ENCODE measurements around the gene ACOX3.

Gene ACOX3

GRCh38 chr4:8376361-8377102 is 64.0 kb downstream of the ACOX3 start:
- Histone ChIP-seq H3K36me3 (no peaks in the 10 kb centered on the region), H3K27me3 (no peaks in the 10 kb centered on the region), H3K4me3 (ENCODE audit: low read depth, low read length) (no peak overlapping the region), H3K9me3 (no peaks in the 10 kb centered on the region), H3K4me1 (no peaks in the 10 kb centered on the region; the same call in 1 of the 2 replicates)
- no peak for DNase-seq
- TF ChIP-seq CTCF (IDR thresholded peaks at IDR 0.05; ENCODE audit: low read depth, low read length): no peak

- Histone ChIP-seq H3K4me1 (no peaks in the 10 kb centered on the region; the same call in 1 of the 2 replicates), H3K4me3 (ENCODE audit: low read depth, low read length) (no peak overlapping the region), H3K27me3 (no peaks in the 10 kb centered on the region), H3K9me3 (no peaks in the 10 kb centered on the region), H3K36me3 (no peaks in the 10 kb centered on the region)
- TF ChIP-seq CTCF (IDR thresholded peaks at IDR 0.05; ENCODE audit: low read depth, low read length): no peak
- no peak for DNase-seq
Observed at GRCh38 chr4:8374851-8375649, 65.5 kb downstream of the ACOX3 start.

- H3K4me1 ChIP-seq: no peaks in the 10 kb centered on the region; the same call in 1 of the 2 replicates
- no peaks in the 10 kb centered on the region for H3K36me3 ChIP-seq
- H3K27me3 ChIP-seq: no peaks in the 10 kb centered on the region
- DNase-seq: no peak
- H3K4me3 ChIP-seq (ENCODE audit: low read depth, low read length): no peak overlapping the region
- no peaks in the 10 kb centered on the region for H3K9me3 ChIP-seq
- no peak for TF ChIP-seq CTCF (IDR thresholded peaks at IDR 0.05; ENCODE audit: low read depth, low read length)
Observed at GRCh38 chr4:8373973-8374545, 66.5 kb downstream of the ACOX3 start.

- Histone ChIP-seq H3K27me3 (no peaks in the 10 kb centered on the region), H3K4me3 (ENCODE audit: low read depth, low read length) (no peak overlapping the region), H3K4me1 (no peaks in the 10 kb centered on the region; the same call in 1 of the 2 replicates), H3K9me3 (no peaks in the 10 kb centered on the region), H3K36me3 (no peaks in the 10 kb centered on the region)
- DNase-seq: no peak
- TF ChIP-seq CTCF (IDR thresholded peaks at IDR 0.05; ENCODE audit: low read depth, low read length): no peak
Observed at GRCh38 chr4:8373270-8373972, 67.1 kb downstream of the ACOX3 start.

- TF ChIP-seq CTCF (IDR thresholded peaks at IDR 0.05; ENCODE audit: low read depth, low read length): no peak
- Histone ChIP-seq H3K4me1 (no peaks in the 10 kb centered on the region; the same call in 1 of the 2 replicates), H3K9me3 (no peaks in the 10 kb centered on the region), H3K36me3 (no peaks in the 10 kb centered on the region), H3K27me3 (no peaks in the 10 kb centered on the region), H3K4me3 (ENCODE audit: low read depth, low read length) (no peak overlapping the region)
- no peak for DNase-seq
Observed at GRCh38 chr4:8372506-8372905, 68.0 kb downstream of the ACOX3 start.

All from BE2C (cell line).